Measurements from ENCODE around the gene SH3BP1.

SH3BP1 gene

GRCh38 chr22:37672206-37672919 is 32.9 kb downstream of the SH3BP1 start:
- Mint-ChIP-seq H3K36me3 (ENCODE audit: low read depth) (peaks cover 10% of the 10 kb centered on the region), H3K9me3 (no peaks in the 10 kb centered on the region), H3K27ac (no peak overlapping the region), H3K4me3 (no peak overlapping the region), H3K27me3 (ENCODE audit: low read depth, poor library complexity) (peaks cover 3% of the 10 kb centered on the region), H3K4me1 (peaks cover 27% of the 10 kb centered on the region)
- no peak for DNase-seq
- TF ChIP-seq CTCF (IDR thresholded peaks at IDR 0.05): no peak

- Mint-ChIP-seq H3K4me1 (peaks cover 28% of the 10 kb centered on the region), H3K36me3 (ENCODE audit: low read depth) (peaks cover 6% of the 10 kb centered on the region), H3K27me3 (ENCODE audit: low read depth, poor library complexity) (peaks cover 4% of the 10 kb centered on the region), H3K4me3 (no peak overlapping the region), H3K27ac (no peak overlapping the region), H3K9me3 (no peaks in the 10 kb centered on the region)
- no peak for DNase-seq
- no peak for TF ChIP-seq CTCF (IDR thresholded peaks at IDR 0.05)
Measured at GRCh38 chr22:37672920-37673455, 33.5 kb downstream of the SH3BP1 start.

- peaks cover 27% of the 10 kb centered on the region for H3K4me1 Mint-ChIP-seq
- H3K4me3 Mint-ChIP-seq: no peak overlapping the region
- H3K27ac Mint-ChIP-seq: no peak overlapping the region
Measured at GRCh38 chr22:37674248-37674647, 34.8 kb downstream of the SH3BP1 start.

GRCh38 chr22:37674951-37675929 is 35.8 kb downstream of the SH3BP1 start, which contains the start of gene LGALS1:
Gene LGALS1 (plus strand): TSS chr22:37675636. CDS start chr22:37675703, 67 bp downstream.
- H3K27ac Mint-ChIP-seq: peak within 1 kb of the TSS; percentile 40
- TF ChIP-seq CTCF (IDR thresholded peaks at IDR 0.05): no peak
- H3K27me3 Mint-ChIP-seq (ENCODE audit: low read depth, poor library complexity): peaks cover 4% of the 10 kb centered on the region
- no peaks in the 10 kb centered on the region for H3K9me3 Mint-ChIP-seq
- DNase-seq: peak; percentile 54
- no peaks in the 10 kb centered on the region for H3K36me3 Mint-ChIP-seq (ENCODE audit: low read depth)
- H3K4me1 Mint-ChIP-seq: peaks cover 35% of the 10 kb centered on the region
- peak within 1 kb of the TSS; percentile 80 for H3K4me3 Mint-ChIP-seq

More at GRCh38 chr22:37674248-37674647, 34.8 kb downstream of the SH3BP1 start:
- H3K9me3 Mint-ChIP-seq: no peaks in the 10 kb centered on the region
- TF ChIP-seq CTCF (IDR thresholded peaks at IDR 0.05): no peak
- peaks cover 4% of the 10 kb centered on the region for H3K27me3 Mint-ChIP-seq (ENCODE audit: low read depth, poor library complexity)
- DNase-seq: no peak
- H3K36me3 Mint-ChIP-seq (ENCODE audit: low read depth): no peaks in the 10 kb centered on the region

GRCh38 chr22:37675930-37676735 is 36.7 kb downstream of the SH3BP1 start:
- H3K27me3 Mint-ChIP-seq (ENCODE audit: low read depth, poor library complexity): peaks cover 4% of the 10 kb centered on the region
- peaks cover 37% of the 10 kb centered on the region for H3K4me1 Mint-ChIP-seq
- H3K9me3 Mint-ChIP-seq: no peaks in the 10 kb centered on the region
- no peak for TF ChIP-seq CTCF (IDR thresholded peaks at IDR 0.05)
- H3K36me3 Mint-ChIP-seq (ENCODE audit: low read depth): no peaks in the 10 kb centered on the region
- peak overlapping the region; percentile 80 for H3K4me3 Mint-ChIP-seq
- no peak for DNase-seq
- H3K27ac Mint-ChIP-seq: peak overlapping the region; percentile 40
